HepG2 (cell line): ENCODE data around the gene FXYD4. TPM values are rescaled to one million over a fixed set of nuclear protein-coding genes. Genes with fewer than 3 reads are reported as not detected.

Experiments
- AGO1 ChIP-seq: fragments of 200-400 bp; formaldehyde crosslinking; IDR thresholded peaks from 2 replicates; pipeline ENCODE4 v1.6.1; 2017; ENCODE audit warnings: mild to moderate bottlenecking, low read depth, low read length, moderate library complexity; ENCODE audit not compliant: poor library complexity, severe bottlenecking
- CHD2 ChIP-seq: IDR thresholded peaks from 2 replicates; pipeline ENCODE4 v1.6.1; 2011; ENCODE audit warnings: low read depth, low read length, improper control_type of control experiment
- E2F1 ChIP-seq: sonication (generic); formaldehyde crosslinking; IDR thresholded peaks from 2 replicates; pipeline ENCODE4 v1.5.0; 2020; ENCODE audit warnings: missing genetic modification reagents
- ESRRA ChIP-seq: sonication (generic); formaldehyde crosslinking; IDR thresholded peaks from 2 replicates; pipeline ENCODE4 v1.5.1; 2020; ENCODE audit warnings: mild to moderate bottlenecking, low read depth, missing genetic modification reagents
- FOXK1 ChIP-seq: sonication (generic); formaldehyde crosslinking; IDR thresholded peaks from 2 replicates; pipeline ENCODE4 v1.4.0; 2020; ENCODE audit warnings: low read depth, missing genetic modification reagents, borderline replicate concordance
- HES4 ChIP-seq: sonication (generic); formaldehyde crosslinking; IDR thresholded peaks from 2 replicates; pipeline ENCODE4 v1.9.0; 2021; ENCODE audit warnings: mild to moderate bottlenecking, missing genetic modification reagents, borderline replicate concordance
- HIVEP1 ChIP-seq: sonication (generic); formaldehyde crosslinking; IDR thresholded peaks from 2 replicates; pipeline ENCODE4 v1.4.0; 2020; ENCODE audit warnings: mild to moderate bottlenecking, missing genetic modification reagents
- JUND ChIP-seq: sonication (generic); formaldehyde crosslinking; IDR thresholded peaks from 2 replicates; pipeline ENCODE4 v1.8.0; 2022; ENCODE audit warnings: mild to moderate bottlenecking, missing genetic modification reagents
- LBX2 ChIP-seq: sonication (generic); formaldehyde crosslinking; IDR thresholded peaks from 2 replicates; pipeline ENCODE4 v1.5.0; 2020; ENCODE audit warnings: missing genetic modification reagents, mild to moderate bottlenecking, borderline replicate concordance
- PITX1 ChIP-seq: sonication (generic); formaldehyde crosslinking; IDR thresholded peaks from 2 replicates; pipeline ENCODE4 v1.5.1; 2020; ENCODE audit warnings: mild to moderate bottlenecking, missing genetic modification reagents
- PTBP1 ChIP-seq: fragments of 200-400 bp; formaldehyde crosslinking; IDR thresholded peaks from 2 replicates; pipeline ENCODE4 v1.6.1; 2018; ENCODE audit warnings: low read length, low read depth; ENCODE audit not compliant: poor library complexity, severe bottlenecking
- RXRB ChIP-seq: IDR thresholded peaks from 2 replicates; pipeline ENCODE4 v1.6.1; 2016; ENCODE audit warnings: borderline replicate concordance, missing genetic modification reagents, missing compliant biosample characterization
- STAG1 ChIP-seq: sonication (generic); formaldehyde crosslinking; IDR thresholded peaks from 2 replicates; pipeline ENCODE4 v1.4.0; 2020; ENCODE audit warnings: missing genetic modification reagents
- STAT6 ChIP-seq: sonication (generic); formaldehyde crosslinking; IDR thresholded peaks from 2 replicates; pipeline ENCODE4 v1.4.0; 2020; ENCODE audit warnings: missing genetic modification reagents, mild to moderate bottlenecking, borderline replicate concordance
- TFE3 ChIP-seq: IDR thresholded peaks from 2 replicates; pipeline ENCODE4 v1.6.1; 2016
- TP53 ChIP-seq: sonication (generic); formaldehyde crosslinking; conservative IDR thresholded peaks from 2 replicates; pipeline ENCODE4 v1.4.0; 2020; ENCODE audit warnings: missing genetic modification reagents
- ZEB1 ChIP-seq: IDR thresholded peaks from 2 replicates; pipeline ENCODE4 v1.6.1; 2012; ENCODE audit warnings: mild to moderate bottlenecking, low read depth, inconsistent platforms; ENCODE audit not compliant: insufficient replicate concordance
- ZKSCAN5 ChIP-seq: sonication (generic); formaldehyde crosslinking; IDR thresholded peaks from 2 replicates; pipeline ENCODE4 v1.5.1; 2020; ENCODE audit warnings: mild to moderate bottlenecking, missing genetic modification reagents
- ZMYM4 ChIP-seq: sonication (generic); formaldehyde crosslinking; IDR thresholded peaks from 2 replicates; pipeline ENCODE4 v1.8.1; 2023; ENCODE audit warnings: mild to moderate bottlenecking, missing genetic modification reagents
- ZNF563 ChIP-seq: sonication (generic); formaldehyde crosslinking; IDR thresholded peaks from 2 replicates; pipeline ENCODE4 v1.8.0; 2022; ENCODE audit warnings: mild to moderate bottlenecking, moderate library complexity, missing genetic modification reagents
- ZNF576 ChIP-seq: sonication (generic); formaldehyde crosslinking; IDR thresholded peaks from 2 replicates; pipeline ENCODE4 v1.4.0; 2020; ENCODE audit warnings: mild to moderate bottlenecking, missing genetic modification reagents
- ZNF761 ChIP-seq: sonication (generic); formaldehyde crosslinking; conservative IDR thresholded peaks from 2 replicates; pipeline ENCODE4 v1.4.0; 2020; ENCODE audit warnings: mild to moderate bottlenecking, missing genetic modification reagents
- ZNF839 ChIP-seq: sonication (generic); formaldehyde crosslinking; IDR thresholded peaks from 2 replicates; pipeline ENCODE4 v1.4.0; 2020; ENCODE audit warnings: missing genetic modification reagents, mild to moderate bottlenecking, borderline replicate concordance
- ZSCAN9 ChIP-seq: IDR thresholded peaks from 2 replicates; pipeline ENCODE4 v1.6.1; 2016; ENCODE audit warnings: borderline replicate concordance
- polyA plus RNA-seq, 8 experiments: library from polyadenylated mRNA; depleted of rRNA in 3 of 8; stranded (reverse) in 7 of 8; unstranded in 1 of 8; fragments of >200 nt; fragmentation: Illumina TruSeq in 4 of 8; extraction: Trizol in 4 of 8; gene quantifications; 2 replicates each; pipeline versions ENCODE4 v1.2.1 to v1.2.3, GENCODE V29; 2011 to 2016; ENCODE audit warnings: low read depth in 4 of 8, missing spikeins in 1 of 8, mixed read lengths in 1 of 8; ENCODE audit not compliant: insufficient read depth in 1 of 8
- total RNA-seq, 5 experiments: library from RNA; depleted of rRNA; stranded (reverse); fragments of >200 nt; fragmentation: Illumina TruSeq; extraction: Trizol; gene quantifications; 2 replicates each; pipeline ENCODE4 v1.2.3, GENCODE V29; 2016; ENCODE audit warnings: low read depth in 1 of 5

FXYD4 gene
- total and polyA plus RNA-seq, 2 of the 13 experiments (the other 11 are each of a cell fraction or from before 2014, with no cell fraction given) = not detected

- TF ChIP-seq STAT6 = 0 out of 2 replicates have a peak, but pooled peaks have one; percentile 26
- TF ChIP-seq ZNF563 (CRISPR knock-in tag) = no peak
- no peak for TF ChIP-seq LBX2 (CRISPR knock-in tag)
- peak; percentile 80; the same call in 1 of the 2 replicates for TF ChIP-seq FOXK1
- TF ChIP-seq ZNF576 (CRISPR knock-in tag) = no peak
- no peak for TF ChIP-seq ZKSCAN5 (CRISPR knock-in tag)
- no peak for TF ChIP-seq ZEB1
- TF ChIP-seq PTBP1 = no peak
- TF ChIP-seq AGO1 = no peak
- no peak for TF ChIP-seq HES4
- peak; percentile 79 for TF ChIP-seq RXRB (CRISPR knock-in tag)
- no peak for TF ChIP-seq ZNF839
- TF ChIP-seq E2F1 (CRISPR knock-in tag) = no peak
- TF ChIP-seq TP53 (CRISPR knock-in tag) = no peak
- no peak for TF ChIP-seq ZNF761 (CRISPR knock-in tag)
- peak; percentile 52; the same call in 1 of the 2 replicates for TF ChIP-seq TFE3 (CRISPR knock-in tag)
- peak; percentile 56; the same call in 1 of the 2 replicates for TF ChIP-seq PITX1 (CRISPR knock-in tag)
- TF ChIP-seq CHD2 = no peak
- TF ChIP-seq HIVEP1 = no peak; the same call in 1 of the 2 replicates
- no peak for TF ChIP-seq STAG1 (CRISPR knock-in tag)
- TF ChIP-seq ZMYM4 (CRISPR knock-in tag) = peak; percentile 64
- 0 out of 2 replicates have a peak, but pooled peaks have one; percentile 27 for TF ChIP-seq ZSCAN9 (CRISPR knock-in tag)
- no peak for TF ChIP-seq JUND (CRISPR knock-in tag)
- no peak for TF ChIP-seq ESRRA
Measured at GRCh38 chr10:43417950-43418768, 46.7 kb downstream of the FXYD4 start (continued).
